Left cardiac atrium (tissue), 2 donors: ENCODE data around the gene NAT16. TPM values are rescaled to one million over a fixed set of nuclear protein-coding genes. Genes with fewer than 3 reads are reported as not detected.

Experiments used
- microRNA-seq, 2 donors: library from miRNA; unstranded; fragments of <30 nt; microRNA quantifications; one replicate each; pipeline ENCODE4 v1.2.0, GENCODE V29; 2020
- total RNA-seq, 2 donors: library from RNA; stranded (reverse); fragmentation: NEBNext Ultra II Directional; extraction: Animal tissue kit (Norgen Biotek cat#: 25700); gene quantifications; one replicate each; pipeline ENCODE4 v1.2.1, GENCODE V29; 2021
- donor health status: DM: no; HTN: yes; CAD: no; lungs with severe emphysema.
- donor health status: DM: yes; HTN: yes; CAD: no.

Gene NAT16
- total RNA-seq, 2 donors from 2014 or later = not detected

Small RNAs within 50 kb of the gene (microRNA-seq; reads per million reads assigned to microRNA genes)
- 0 reads per million in 2 donors for gene MIR4653

Other genes with a start within 250 kb of the NAT16 start
- under 1 TPM; 0.35 to 0.76 TPM for gene MUC3A, start 230.8 kb downstream of the NAT16 start, total RNA-seq
- under 1 TPM; 0.35 to 0.39 TPM for gene MUC12, start 210.7 kb downstream of the NAT16 start, total RNA-seq
- gene MUC17, start 160.2 kb downstream of the NAT16 start, total RNA-seq = not detected
- gene TRIM56, start 94.8 kb downstream of the NAT16 start, total RNA-seq = 10 to 100 TPM; 20.7 to 22.4 TPM
- 10 to 100 TPM in 1 of 2 donors, 1 to 10 TPM in 1; 2.4 to 41.6 TPM for gene SERPINE1, start 53.2 kb downstream of the NAT16 start, total RNA-seq
- 10 to 100 TPM; 14.9 to 18.9 TPM for gene AP1S1, start 25.8 kb downstream of the NAT16 start, total RNA-seq
- gene VGF, start 14.7 kb downstream of the NAT16 start, total RNA-seq = not detected
- not detected for gene MOGAT3, start 20.7 kb upstream of the NAT16 start, total RNA-seq
- gene PLOD3, start 37.3 kb upstream of the NAT16 start, total RNA-seq = 10 to 100 TPM; 49.6 to 59.1 TPM
- gene ZNHIT1, start 37.9 kb upstream of the NAT16 start, total RNA-seq = 10 to 100 TPM; 48.0 to 53.9 TPM
- 1 to 10 TPM; 5.5 to 6.1 TPM for gene CLDN15, start 57.5 kb upstream of the NAT16 start, total RNA-seq
- gene FIS1, start 64.8 kb upstream of the NAT16 start, total RNA-seq = 100 to 1,000 TPM; 251 to 257 TPM
- 10 to 100 TPM; 15.7 to 17.0 TPM for gene IFT22, start 141.5 kb upstream of the NAT16 start, total RNA-seq
- not detected for gene COL26A1, start 182.6 kb upstream of the NAT16 start, total RNA-seq